Activated CD8-positive, alpha-beta memory T cell treated with anti-CD3 and anti-CD28 coated beads, Interleukin-2, amount 10 ng/mL, durations not matched to agents 7 days and 5 days (primary cell): Measurements from ENCODE around the gene MICU1. TPM values are rescaled to one million over a fixed set of nuclear protein-coding genes. Genes with fewer than 3 reads are reported as not detected.
"Not testable (repeated sequence)": the region's sequence is repeated elsewhere in the genome, so short reads cannot be mapped to it uniquely, and the experiment has no call there.

ENCODE experiments used
- ATAC-seq: fragments of 150-1000 bp; cut with Tn5 transposase; one replicate; pipeline ENCODE4 v1.10.0; 2021; ENCODE audit warnings: moderate library complexity
- CTCF ChIA-PET: fragments of 350-600 bp; sonication (Branson Sonifier 250); formaldehyde crosslinking; loops from one replicate; lab custom pipeline; 2021; ENCODE audit warnings: antibody characterized with exemption; lab: Charles Lee
- DNase-seq: peaks from one replicate; pipeline ENCODE4 v3.0.0-alpha.2; 2020
- H3K27ac Mint-ChIP-seq: one replicate; pipeline ENCODE4 v1.8.0; 2021; ENCODE audit warnings: mild to moderate bottlenecking, mixed read lengths
- H3K27me3 Mint-ChIP-seq: one replicate; pipeline ENCODE4 v1.8.0; 2021; ENCODE audit warnings: mixed read lengths
- H3K36me3 Mint-ChIP-seq: one replicate; pipeline ENCODE4 v1.8.0; 2021; ENCODE audit warnings: mild to moderate bottlenecking, mixed read lengths
- H3K4me1 Mint-ChIP-seq: one replicate; pipeline ENCODE4 v1.8.0; 2021; ENCODE audit warnings: mixed read lengths
- H3K4me3 Mint-ChIP-seq: one replicate; pipeline ENCODE4 v1.8.0; 2021; ENCODE audit warnings: mild to moderate bottlenecking, moderate library complexity, mixed read lengths
- H3K9me3 Mint-ChIP-seq: one replicate; pipeline ENCODE4 v1.8.0; 2022; ENCODE audit warnings: low read depth, mixed read lengths
- total RNA-seq, 2 experiments: library from RNA; stranded (reverse); gene quantifications; one replicate each; pipeline ENCODE4 v1.2.3, GENCODE V29; 2021

Gene MICU1
- total RNA-seq, 2 experiments from 2014 or later, result 25.9 to 27.2 TPM

DNA sequence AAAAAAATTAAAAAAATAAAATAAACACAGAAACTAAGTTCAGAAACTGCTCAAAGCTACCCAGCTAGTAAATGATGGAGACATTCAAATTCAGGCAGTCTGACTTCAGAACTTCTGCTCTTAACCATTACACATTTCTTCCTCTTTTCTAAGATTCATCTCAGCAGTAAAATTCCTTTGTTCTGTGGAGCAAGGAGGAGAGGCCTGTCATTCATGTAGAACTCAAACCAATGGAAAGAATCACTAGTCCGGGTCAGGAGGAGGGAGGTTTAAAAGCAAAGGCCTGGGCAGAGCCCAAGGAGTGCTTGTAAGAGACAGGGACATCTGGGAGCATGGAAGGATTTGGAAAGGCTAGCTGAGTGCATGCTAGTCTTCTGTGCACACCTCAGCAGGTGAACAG is 233.3 kb downstream of the MICU1 start:
- no peak for DNase-seq
- ATAC-seq, result no peak
- Mint-ChIP-seq H3K9me3 (no peaks in the 10 kb centered on the region), H3K36me3 (peaks cover 4% of the 10 kb centered on the region), H3K27me3 (no peaks in the 10 kb centered on the region), H3K4me3 (no peak overlapping the region), H3K27ac (no peak overlapping the region), H3K4me1 (no peaks in the 10 kb centered on the region)
- CTCF ChIA-PET, result no interaction called here

- H3K4me3 Mint-ChIP-seq, result no peak overlapping the region
- CTCF ChIA-PET, result no interaction called here
- no peak overlapping the region for H3K27ac Mint-ChIP-seq
- DNase-seq (no peak), ATAC-seq (no peak)
- no peaks in the 10 kb centered on the region for H3K9me3 Mint-ChIP-seq
- H3K27me3 Mint-ChIP-seq, result no peaks in the 10 kb centered on the region
- peaks cover 2% of the 10 kb centered on the region for H3K36me3 Mint-ChIP-seq
- H3K4me1 Mint-ChIP-seq, result no peaks in the 10 kb centered on the region
Measured at GRCh38 chr10:72390764-72391163, 235.1 kb downstream of the MICU1 start.

- Mint-ChIP-seq H3K27ac (no peak overlapping the region), H3K9me3 (no peaks in the 10 kb centered on the region), H3K36me3 (no peaks in the 10 kb centered on the region), H3K27me3 (no peaks in the 10 kb centered on the region), H3K4me1 (no peaks in the 10 kb centered on the region), H3K4me3 (no peak overlapping the region)
- CTCF ChIA-PET, result no interaction called here
- DNase-seq (no peak), ATAC-seq (no peak)
Measured at GRCh38 chr10:72389716-72390115, 236.2 kb downstream of the MICU1 start.

DNA sequence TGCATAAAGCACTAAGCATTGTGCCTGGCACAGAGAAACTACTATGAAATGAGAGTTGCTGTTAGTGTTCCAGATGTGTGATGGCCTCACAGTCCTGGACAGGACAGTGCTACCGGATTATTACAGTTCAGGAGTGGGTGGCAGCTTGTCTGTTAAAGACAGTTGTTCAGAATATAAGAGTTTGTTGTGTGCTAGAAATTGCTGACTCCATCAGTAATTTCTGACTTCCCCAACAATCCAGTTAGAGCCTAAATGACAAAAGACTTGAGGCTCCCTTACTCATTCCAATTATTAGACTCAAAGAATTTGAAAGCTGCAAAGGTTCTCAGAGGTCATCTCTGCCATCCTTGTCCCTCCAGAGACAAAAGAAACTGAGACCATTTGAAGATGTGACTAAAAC is 236.9 kb downstream of the MICU1 start:
- DNase-seq, result no peak
- H3K4me3 Mint-ChIP-seq, result no peak overlapping the region
- no peaks in the 10 kb centered on the region for H3K4me1 Mint-ChIP-seq
- CTCF ChIA-PET, result interaction anchor here (1.2 kb wide), 1 partner anchor 25 kb away, joined by 3 read pairs; no protein-coding TSS in a partner anchor
- no peak for ATAC-seq
- H3K9me3 Mint-ChIP-seq, result no peaks in the 10 kb centered on the region
- H3K27ac Mint-ChIP-seq, result no peak overlapping the region
- H3K27me3 Mint-ChIP-seq, result no peaks in the 10 kb centered on the region
- H3K36me3 Mint-ChIP-seq, result no peaks in the 10 kb centered on the region

DNA sequence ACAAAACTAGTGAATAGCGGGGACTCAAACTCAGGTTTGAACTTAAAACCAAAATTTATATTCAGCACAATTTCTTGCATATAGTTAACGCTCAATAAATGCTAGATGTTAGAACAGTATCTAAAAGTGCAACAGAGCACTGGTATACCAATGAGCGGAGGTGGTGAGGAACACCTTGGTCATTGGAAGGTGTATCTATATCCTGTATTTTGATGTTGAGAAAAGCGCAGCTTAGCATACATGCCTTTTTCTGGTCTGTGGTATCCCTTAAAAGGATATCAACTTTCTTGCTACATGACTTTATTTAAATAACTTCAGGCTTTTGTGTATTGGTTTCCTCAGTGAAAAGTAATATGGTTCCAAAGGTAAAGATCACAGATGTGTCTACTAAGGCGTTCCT is 237.8 kb downstream of the MICU1 start:
- DNase-seq (no peak), ATAC-seq (no peak)
- no peaks in the 10 kb centered on the region for H3K4me1 Mint-ChIP-seq
- CTCF ChIA-PET, result interaction anchor here (1.2 kb wide), 1 partner anchor 24 kb away, joined by 3 read pairs; no protein-coding TSS in a partner anchor
- no peak overlapping the region for H3K4me3 Mint-ChIP-seq
- H3K9me3 Mint-ChIP-seq, result no peaks in the 10 kb centered on the region
- no peaks in the 10 kb centered on the region for H3K27me3 Mint-ChIP-seq
- H3K36me3 Mint-ChIP-seq, result no peaks in the 10 kb centered on the region
- no peak overlapping the region for H3K27ac Mint-ChIP-seq

DNA sequence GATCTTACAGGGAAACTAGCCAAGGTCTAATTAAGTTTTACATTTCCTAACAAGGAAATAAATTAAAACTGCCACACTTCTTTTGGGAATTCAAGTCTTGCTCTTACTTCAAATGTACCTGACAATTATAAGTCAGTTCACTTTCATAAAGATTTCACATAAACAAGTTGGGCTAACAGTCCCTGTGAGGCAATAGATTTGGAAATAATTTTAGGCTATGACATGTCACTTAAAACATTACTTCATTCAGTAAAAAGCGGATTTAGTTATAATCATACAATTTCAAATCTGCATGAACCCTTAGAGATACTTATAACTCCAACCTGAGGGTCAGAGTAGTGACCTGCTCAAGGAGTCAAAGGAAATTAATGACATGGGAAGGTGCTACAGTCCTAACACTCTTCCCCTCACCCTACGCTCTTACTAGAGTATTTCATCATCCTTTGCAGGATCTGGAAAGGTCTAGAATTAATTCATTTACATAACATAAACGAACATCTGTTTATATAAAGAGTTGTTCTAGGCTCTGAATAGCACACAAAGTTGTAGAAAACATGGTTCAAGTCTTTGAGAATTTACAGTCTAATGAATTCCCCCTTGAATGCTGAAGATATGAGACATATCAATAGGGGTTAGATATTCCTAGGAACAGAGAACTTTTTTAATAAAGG is 238.8 kb downstream of the MICU1 start:
- Mint-ChIP-seq H3K27me3 (no peaks in the 10 kb centered on the region), H3K4me3 (no peak overlapping the region), H3K27ac (no peak overlapping the region), H3K36me3 (no peaks in the 10 kb centered on the region), H3K4me1 (no peaks in the 10 kb centered on the region), H3K9me3 (no peaks in the 10 kb centered on the region)
- ATAC-seq (no peak), DNase-seq (no peak)
- CTCF ChIA-PET, result interaction anchor here (1.4 kb wide), 1 partner anchor 13 kb away, joined by 4 read pairs; no protein-coding TSS in a partner anchor

DNA sequence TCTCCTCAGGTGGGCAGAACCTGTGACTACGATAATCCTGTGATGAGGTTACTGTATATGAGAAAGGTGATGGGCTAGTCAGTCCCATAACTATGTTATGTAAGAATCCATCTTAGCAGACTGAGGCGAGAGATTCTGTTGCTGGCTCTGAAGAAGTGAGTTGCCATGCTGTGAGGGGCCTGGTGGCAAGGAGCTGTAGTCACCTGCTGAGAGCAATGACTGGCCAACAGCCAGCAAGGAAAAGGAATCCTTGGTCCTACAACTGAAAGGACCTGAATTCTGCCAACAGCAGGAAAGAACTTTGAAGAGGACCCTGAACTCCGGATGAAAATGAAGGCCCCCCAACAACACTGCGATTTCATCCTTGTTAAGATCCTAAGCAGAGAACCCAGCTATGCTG is 240.2 kb downstream of the MICU1 start:
- Mint-ChIP-seq H3K27ac (no peak overlapping the region), H3K27me3 (no peaks in the 10 kb centered on the region), H3K4me3 (no peak overlapping the region), H3K36me3 (no peaks in the 10 kb centered on the region), H3K4me1 (no peaks in the 10 kb centered on the region), H3K9me3 (no peaks in the 10 kb centered on the region)
- no peak for ATAC-seq
- DNase-seq, result no peak
- CTCF ChIA-PET, result no interaction called here

DNA sequence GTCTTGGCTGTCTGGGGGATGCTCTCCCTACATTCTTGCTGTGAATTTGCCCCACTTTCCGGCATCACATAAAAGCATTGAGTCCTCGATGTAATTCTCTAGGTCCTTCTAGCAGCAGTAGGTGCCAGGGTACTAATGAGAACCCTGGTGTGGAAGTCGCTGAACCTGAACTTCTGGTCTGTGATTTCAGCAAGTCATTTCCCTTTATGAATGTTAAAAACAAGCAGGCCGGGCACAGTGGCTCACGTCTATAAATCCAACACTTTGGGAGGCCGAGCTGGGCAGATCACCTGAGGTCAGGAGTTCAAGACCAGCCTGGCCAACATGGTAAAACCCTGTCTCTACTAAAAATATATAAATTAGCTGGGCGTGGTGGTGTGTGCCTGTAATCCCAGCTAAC is 240.9 kb downstream of the MICU1 start:
- H3K4me1 Mint-ChIP-seq, H3K27me3 Mint-ChIP-seq, H3K36me3 Mint-ChIP-seq, H3K4me3 Mint-ChIP-seq, DNase-seq, H3K9me3 Mint-ChIP-seq, CTCF ChIA-PET, ATAC-seq, H3K27ac Mint-ChIP-seq: not testable (repeated sequence)

DNA sequence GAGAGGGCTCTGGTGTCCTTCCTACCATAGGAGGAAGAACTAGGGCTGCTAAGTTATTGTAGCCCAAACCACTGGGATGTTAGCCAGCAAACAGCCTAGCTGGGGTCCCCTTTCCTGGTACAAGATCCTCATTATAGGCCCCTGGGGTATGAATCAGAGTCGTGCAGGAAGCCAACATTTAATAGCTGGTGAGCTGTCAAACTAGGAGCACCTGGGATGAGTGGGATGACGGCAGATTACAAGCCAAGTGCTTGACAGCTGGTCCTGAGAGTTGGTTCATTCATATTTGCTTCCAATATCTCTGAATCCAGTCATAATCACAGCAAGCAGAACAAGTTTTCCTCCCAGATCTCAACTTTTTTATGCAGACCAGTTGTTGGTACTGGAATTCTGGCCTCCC is 246.1 kb downstream of the MICU1 start:
- CTCF ChIA-PET, result interaction anchor here (1.5 kb wide), 1 partner anchor 15 kb away, joined by 5 read pairs; no protein-coding TSS in a partner anchor
- Mint-ChIP-seq H3K9me3 (no peaks in the 10 kb centered on the region), H3K27me3 (no peaks in the 10 kb centered on the region), H3K27ac (no peak overlapping the region), H3K36me3 (peaks cover 1% of the 10 kb centered on the region), H3K4me3 (no peak overlapping the region), H3K4me1 (peaks cover 16% of the 10 kb centered on the region)
- DNase-seq (no peak), ATAC-seq (no peak)

DNA sequence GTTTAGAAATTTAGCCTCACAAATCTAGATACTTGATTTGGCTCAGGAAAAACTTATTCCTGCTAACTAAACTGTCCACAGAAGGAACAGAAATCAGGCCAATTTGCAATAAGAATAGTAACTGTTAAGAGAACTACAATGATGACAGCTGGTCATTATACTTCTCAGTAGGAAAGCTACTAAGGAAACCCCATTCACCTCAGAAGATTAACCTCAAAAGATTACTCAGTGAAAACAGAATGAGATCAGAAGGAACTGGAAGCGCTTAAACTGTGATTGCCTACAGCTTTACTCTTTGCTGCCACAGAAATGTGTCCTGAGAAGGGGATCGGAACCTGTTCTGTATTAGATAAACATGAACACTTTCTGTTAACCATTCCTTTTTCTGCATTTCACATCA is 246.8 kb downstream of the MICU1 start:
- CTCF ChIA-PET, result interaction anchor here (1.5 kb wide), 1 partner anchor 14 kb away, joined by 5 read pairs; no protein-coding TSS in a partner anchor
- H3K4me1 Mint-ChIP-seq, result peaks cover 16% of the 10 kb centered on the region
- H3K9me3 Mint-ChIP-seq, result no peaks in the 10 kb centered on the region
- no peaks in the 10 kb centered on the region for H3K27me3 Mint-ChIP-seq
- peaks cover 1% of the 10 kb centered on the region for H3K36me3 Mint-ChIP-seq
- ATAC-seq (peak; percentile 57), DNase-seq (no peak)
- no peak overlapping the region for H3K27ac Mint-ChIP-seq
- H3K4me3 Mint-ChIP-seq, result no peak overlapping the region

- Mint-ChIP-seq H3K36me3 (peaks cover 3% of the 10 kb centered on the region), H3K4me3 (no peak overlapping the region), H3K4me1 (peaks cover 20% of the 10 kb centered on the region), H3K27ac (no peak overlapping the region), H3K27me3 (no peaks in the 10 kb centered on the region), H3K9me3 (no peaks in the 10 kb centered on the region)
- ATAC-seq, result no peak
- CTCF ChIA-PET, result interaction anchor here (1.1 to 2.3 kb wide), 2 partner anchors 11 to 459 kb away, joined by 3 to 10 read pairs; no protein-coding TSS in a partner anchor
- no peak for DNase-seq
Measured at GRCh38 chr10:72375585-72375984, 250.3 kb downstream of the MICU1 start.

- H3K27me3 Mint-ChIP-seq, result no peaks in the 10 kb centered on the region
- ATAC-seq (no peak), DNase-seq (no peak)
- H3K27ac Mint-ChIP-seq, result no peak overlapping the region
- peaks cover 7% of the 10 kb centered on the region for H3K36me3 Mint-ChIP-seq
- H3K4me1 Mint-ChIP-seq, result peaks cover 24% of the 10 kb centered on the region
- no peaks in the 10 kb centered on the region for H3K9me3 Mint-ChIP-seq
- no peak overlapping the region for H3K4me3 Mint-ChIP-seq
- CTCF ChIA-PET, result interaction anchor here (0.7 to 2.3 kb wide), 3 partner anchors 11 to 459 kb away, joined by 3 to 10 read pairs (median 4); no protein-coding TSS in a partner anchor
Measured at GRCh38 chr10:72375173-72375572, 250.7 kb downstream of the MICU1 start.

DNA sequence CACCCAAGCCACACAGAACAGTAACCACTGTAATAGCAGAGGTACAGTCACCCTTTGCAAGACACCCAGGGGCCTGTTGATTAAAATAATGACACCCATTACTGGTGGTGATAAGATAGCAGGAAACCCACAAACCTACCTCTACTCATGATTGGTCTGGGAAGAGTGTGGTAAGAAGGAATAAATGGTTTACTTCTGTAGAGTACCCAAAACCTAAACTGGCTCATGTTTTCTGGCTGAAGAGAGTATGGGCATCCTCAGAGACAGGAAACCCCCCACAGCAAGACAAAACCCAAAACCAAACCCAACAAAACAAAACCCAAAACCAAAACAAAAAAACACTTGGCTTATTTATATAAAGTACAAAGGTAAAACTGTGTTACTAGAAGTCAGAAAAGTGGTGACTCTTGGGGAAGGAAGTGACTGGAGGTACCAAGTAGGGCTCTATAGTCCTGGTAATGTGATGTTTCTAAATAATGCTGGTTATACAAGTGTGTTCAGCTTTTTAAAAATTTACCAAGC is 255.6 kb downstream of the MICU1 start:
- H3K9me3 Mint-ChIP-seq, result no peaks in the 10 kb centered on the region
- no peaks in the 10 kb centered on the region for H3K27me3 Mint-ChIP-seq
- DNase-seq, result peak; percentile 67
- CTCF ChIA-PET, result interaction anchor here (0.6 to 1.1 kb wide), 2 partner anchors 179 to 495 kb away, joined by 3 read pairs; no protein-coding TSS in a partner anchor
- H3K4me3 Mint-ChIP-seq, result peak overlapping the region; percentile 27
- H3K4me1 Mint-ChIP-seq, result peaks cover 32% of the 10 kb centered on the region
- H3K27ac Mint-ChIP-seq, result peak overlapping the region; percentile 75
- peak; percentile 83 for ATAC-seq
- H3K36me3 Mint-ChIP-seq, result peaks cover 7% of the 10 kb centered on the region
